Caco-2 (cell line): ENCODE measurements around the gene ATAD3B. TPM values are rescaled to one million over a fixed set of nuclear protein-coding genes. Genes with fewer than 3 reads are reported as not detected.
"Not testable (repeated sequence)": the region's sequence is repeated elsewhere in the genome, so short reads cannot be mapped to it uniquely, and the experiment has no call there.

Source experiments
- BruUV-seq: library from RNA; stranded (reverse); fragments of 400-500 nt; replicated peaks from 2 replicates; lab custom pipeline; 2021; lab: Mats Ljungman, UMichigan
- CTCF ChIA-PET: fragments of 300-600 bp; sonication (Branson Sonifier 250); formaldehyde crosslinking; loops from one replicate; lab custom pipeline; 2022; ENCODE audit warnings: antibody characterized with exemption; lab: Charles Lee
- POLR2A ChIA-PET: fragments of 300-600 bp; sonication (Branson Sonifier 250); formaldehyde crosslinking; loops from one replicate; lab custom pipeline; 2022; ENCODE audit warnings: antibody characterized with exemption; lab: Charles Lee
- DNase-seq, 2 experiments: peaks; one replicate each; pipeline versions ENCODE4 v3.0.0 to v3.0.0-alpha.2; 2020 to 2022
- H3K27me3 ChIP-seq: replicated peaks from 2 replicates; pipeline ENCODE4 v1.6.0; 2011; ENCODE audit warnings: low read length; ENCODE audit not compliant: control insufficient read depth, insufficient read depth
- H3K36me3 ChIP-seq: 2 replicates; pipeline ENCODE4 v1.5.1; 2011; ENCODE audit warnings: low read length; ENCODE audit not compliant: control insufficient read depth, insufficient read depth
- H3K4me1 ChIP-seq: fragments of 250-450 bp; sonication (Bioruptor Pico); 2 replicates; pipeline ENCODE4 v1.5.1; 2020; ENCODE audit warnings: mild to moderate bottlenecking
- H3K4me3 ChIP-seq: 2 replicates; pipeline ENCODE4 v1.5.1; 2011; ENCODE audit warnings: low read depth, mild to moderate bottlenecking, control low read depth, low read length
- H3K9me3 ChIP-seq: fragments of 250-450 bp; sonication (Bioruptor Pico); 2 replicates; pipeline ENCODE4 v1.5.1; 2020; ENCODE audit warnings: mild to moderate bottlenecking, moderate library complexity
- H3K27ac Mint-ChIP-seq: one replicate; pipeline ENCODE4 v1.8.0; 2022; ENCODE audit warnings: mixed read lengths; ENCODE audit not compliant: unreplicated experiment
- H3K27me3 Mint-ChIP-seq: one replicate; pipeline ENCODE4 v1.8.0; 2022; ENCODE audit warnings: mixed read lengths; ENCODE audit not compliant: insufficient read depth, unreplicated experiment
- H3K36me3 Mint-ChIP-seq: one replicate; pipeline ENCODE4 v1.8.0; 2022; ENCODE audit warnings: mild to moderate bottlenecking, mixed read lengths; ENCODE audit not compliant: insufficient read depth, unreplicated experiment
- H3K4me1 Mint-ChIP-seq: one replicate; pipeline ENCODE4 v1.8.0; 2022; ENCODE audit warnings: low read depth, mixed read lengths; ENCODE audit not compliant: unreplicated experiment
- H3K4me3 Mint-ChIP-seq: one replicate; pipeline ENCODE4 v1.8.0; 2022; ENCODE audit warnings: mild to moderate bottlenecking, moderate library complexity, mixed read lengths; ENCODE audit not compliant: unreplicated experiment
- H3K9me3 Mint-ChIP-seq: one replicate; pipeline ENCODE4 v1.8.0; 2022; ENCODE audit warnings: mixed read lengths; ENCODE audit not compliant: unreplicated experiment
- intact Hi-C: fragments of 100-400 bp; cut with micrococcal nuclease; formaldehyde crosslinking; loops from one replicate; pipeline ENCODE4 v1.10.0; 2022; ENCODE audit not compliant: unreplicated experiment
- total RNA-seq: library from RNA; stranded (reverse); gene quantifications from 2 replicates; pipeline ENCODE4 v1.2.3, GENCODE V29; 2022
- TF ChIP-seq, protein P1 (sequence below), 2 experiments: fragments of 200-600 bp in 1 of 2; IDR thresholded peaks; 1 replicate in 1 of 2; 2 replicates in 1 of 2; pipeline versions ENCODE4 v1.5.1 to v1.8.0; 2011 to 2022; ENCODE audit warnings: antibody characterized with exemption in 1 of 2, control low read depth in 1 of 2, inconsistent platforms in 1 of 2, low read depth in 1 of 2, low read length in 1 of 2, mild to moderate bottlenecking in 1 of 2, moderate library complexity in 1 of 2; ENCODE audit not compliant: insufficient read depth in 1 of 2, severe bottlenecking in 1 of 2, unreplicated experiment in 1 of 2

Gene ATAD3B
- total RNA-seq, 1 experiment from 2014 or later, result 48.1 TPM

DNA sequence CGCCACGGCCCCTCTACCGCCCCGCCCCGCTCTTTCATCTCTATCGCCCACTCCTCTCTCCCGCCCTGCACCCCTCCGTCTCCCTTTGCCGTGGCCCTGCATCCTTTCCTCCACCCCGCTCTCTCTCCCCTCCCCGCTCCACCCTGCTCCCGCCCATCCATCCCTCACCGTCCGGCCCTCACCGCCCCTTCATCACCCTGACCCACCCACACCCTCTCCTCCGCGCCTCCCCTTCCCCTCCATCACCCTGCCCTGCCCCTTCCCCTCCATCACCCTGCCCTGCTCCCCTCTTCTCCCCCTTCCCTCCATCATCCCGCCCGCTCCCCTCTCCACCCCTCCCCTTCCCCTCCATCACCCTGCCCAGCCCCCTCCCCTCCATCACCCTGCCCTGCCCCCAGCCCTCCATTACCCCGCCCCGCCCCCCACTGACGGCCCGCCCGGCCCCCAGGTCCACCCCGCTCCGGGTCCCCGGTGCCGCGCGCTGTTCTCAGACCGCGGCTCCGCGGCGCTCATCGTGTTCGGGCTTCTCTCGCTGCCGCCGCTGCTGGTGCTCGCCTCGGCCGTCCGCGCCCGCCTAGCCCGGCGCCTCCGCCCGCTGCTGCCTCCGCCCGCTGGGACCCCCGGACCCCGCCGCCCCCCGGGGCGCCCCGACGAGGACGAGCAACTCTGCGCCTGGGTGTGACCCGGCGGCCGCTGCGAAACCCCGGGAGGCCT, 44.3 kb upstream of the ATAD3B start:
- intact Hi-C loops, result no loop called here
- TF ChIP-seq, protein P1, sequence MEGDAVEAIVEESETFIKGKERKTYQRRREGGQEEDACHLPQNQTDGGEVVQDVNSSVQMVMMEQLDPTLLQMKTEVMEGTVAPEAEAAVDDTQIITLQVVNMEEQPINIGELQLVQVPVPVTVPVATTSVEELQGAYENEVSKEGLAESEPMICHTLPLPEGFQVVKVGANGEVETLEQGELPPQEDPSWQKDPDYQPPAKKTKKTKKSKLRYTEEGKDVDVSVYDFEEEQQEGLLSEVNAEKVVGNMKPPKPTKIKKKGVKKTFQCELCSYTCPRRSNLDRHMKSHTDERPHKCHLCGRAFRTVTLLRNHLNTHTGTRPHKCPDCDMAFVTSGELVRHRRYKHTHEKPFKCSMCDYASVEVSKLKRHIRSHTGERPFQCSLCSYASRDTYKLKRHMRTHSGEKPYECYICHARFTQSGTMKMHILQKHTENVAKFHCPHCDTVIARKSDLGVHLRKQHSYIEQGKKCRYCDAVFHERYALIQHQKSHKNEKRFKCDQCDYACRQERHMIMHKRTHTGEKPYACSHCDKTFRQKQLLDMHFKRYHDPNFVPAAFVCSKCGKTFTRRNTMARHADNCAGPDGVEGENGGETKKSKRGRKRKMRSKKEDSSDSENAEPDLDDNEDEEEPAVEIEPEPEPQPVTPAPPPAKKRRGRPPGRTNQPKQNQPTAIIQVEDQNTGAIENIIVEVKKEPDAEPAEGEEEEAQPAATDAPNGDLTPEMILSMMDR (IDR thresholded peaks at IDR 0.05; ENCODE audit: insufficient read depth in 1 of 2, low read depth in 1 of 2, low read length in 1 of 2, severe bottlenecking in 1 of 2, unreplicated experiment in 1 of 2), result no peak
- Mint-ChIP-seq H3K36me3 (no peaks in the 10 kb centered on the region), H3K27ac (no peak overlapping the region), H3K27me3 (no peaks in the 10 kb centered on the region), H3K4me1 (peaks cover 5% of the 10 kb centered on the region), H3K9me3 (no peaks in the 10 kb centered on the region), H3K4me3 (no peak overlapping the region)
- Histone ChIP-seq H3K27me3 (no peaks in the 10 kb centered on the region), H3K36me3 (no peaks in the 10 kb centered on the region), H3K4me1 (peaks cover 45% of the 10 kb centered on the region), H3K9me3 (no peaks in the 10 kb centered on the region), H3K4me3 (no peak overlapping the region)
- CTCF ChIA-PET, result no interaction called here
- BruUV-seq, result no TSS peak
- DNase-seq, result no peak
- POLR2A ChIA-PET, result no interaction called here

DNA sequence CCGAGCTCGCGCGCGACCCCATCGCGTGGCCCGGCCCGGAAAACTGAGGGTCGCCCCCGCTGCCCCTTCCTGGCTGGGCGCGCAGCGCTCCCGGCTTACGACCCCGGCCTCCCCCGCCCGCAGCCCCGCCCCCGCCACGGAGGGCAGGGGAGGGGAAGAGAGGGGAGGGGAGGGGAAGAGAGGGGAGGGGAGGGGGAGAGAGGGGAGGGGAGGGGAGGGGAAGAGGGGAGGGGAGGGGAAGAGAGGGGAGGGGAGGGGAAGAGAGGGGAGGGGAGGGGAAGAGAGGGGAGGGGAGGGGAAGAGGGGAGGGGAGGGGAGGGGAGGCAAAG, 43.8 kb upstream of the ATAD3B start:
- no TSS peak for BruUV-seq
- H3K27ac Mint-ChIP-seq, result no peak overlapping the region
- no peak overlapping the region for H3K4me3 Mint-ChIP-seq
- H3K4me1 Mint-ChIP-seq, result peaks cover 5% of the 10 kb centered on the region
- no peaks in the 10 kb centered on the region for H3K36me3 Mint-ChIP-seq
- POLR2A ChIA-PET, result no interaction called here
- no peaks in the 10 kb centered on the region for H3K27me3 Mint-ChIP-seq
- intact Hi-C loops, result no loop called here
- H3K27me3 ChIP-seq, result no peaks in the 10 kb centered on the region
- H3K4me1 ChIP-seq, result peaks cover 45% of the 10 kb centered on the region
- no peaks in the 10 kb centered on the region for H3K9me3 ChIP-seq
- H3K9me3 Mint-ChIP-seq, result no peaks in the 10 kb centered on the region
- TF ChIP-seq, protein P1 (IDR thresholded peaks at IDR 0.05; ENCODE audit: insufficient read depth in 1 of 2, low read depth in 1 of 2, low read length in 1 of 2, severe bottlenecking in 1 of 2, unreplicated experiment in 1 of 2), result no peak
- DNase-seq, result no peak
- no peak overlapping the region for H3K4me3 ChIP-seq
- CTCF ChIA-PET, result no interaction called here
- H3K36me3 ChIP-seq, result no peaks in the 10 kb centered on the region

DNA sequence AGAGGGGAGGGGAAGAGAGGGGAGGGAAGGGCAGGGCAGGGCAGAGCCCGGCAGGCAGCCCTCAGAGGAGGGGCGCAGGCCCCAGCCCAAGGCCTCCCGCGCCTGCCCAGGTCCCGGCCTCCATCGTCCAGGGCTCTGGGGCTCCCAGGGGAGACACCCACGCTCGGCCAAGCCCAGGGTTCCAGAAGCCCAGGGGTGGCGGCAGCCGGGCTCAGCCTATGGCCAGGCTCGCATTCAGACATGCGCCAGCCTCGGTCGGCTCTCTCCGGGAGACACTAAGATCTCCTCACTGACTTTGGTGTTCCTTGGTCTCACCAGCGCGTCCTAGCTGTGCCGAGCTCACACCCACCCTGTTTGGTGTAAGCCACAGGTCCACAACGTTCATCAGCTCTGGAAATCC, 43.4 kb upstream of the ATAD3B start:
- intact Hi-C loops, result no loop called here
- no peaks in the 10 kb centered on the region for H3K36me3 Mint-ChIP-seq
- H3K4me1 Mint-ChIP-seq, result peaks cover 5% of the 10 kb centered on the region
- no peak for DNase-seq
- Histone ChIP-seq H3K4me1 (peaks cover 45% of the 10 kb centered on the region), H3K9me3 (no peaks in the 10 kb centered on the region), H3K4me3 (no peak overlapping the region), H3K27me3 (no peaks in the 10 kb centered on the region), H3K36me3 (no peaks in the 10 kb centered on the region)
- CTCF ChIA-PET, result no interaction called here
- no TSS peak for BruUV-seq
- TF ChIP-seq, protein P1 (IDR thresholded peaks at IDR 0.05; ENCODE audit: insufficient read depth in 1 of 2, low read depth in 1 of 2, low read length in 1 of 2, severe bottlenecking in 1 of 2, unreplicated experiment in 1 of 2), result no peak
- no peaks in the 10 kb centered on the region for H3K9me3 Mint-ChIP-seq
- H3K27ac Mint-ChIP-seq, result peak overlapping the region; percentile 45
- H3K4me3 Mint-ChIP-seq, result no peak overlapping the region
- POLR2A ChIA-PET, result no interaction called here
- H3K27me3 Mint-ChIP-seq, result no peaks in the 10 kb centered on the region

DNA sequence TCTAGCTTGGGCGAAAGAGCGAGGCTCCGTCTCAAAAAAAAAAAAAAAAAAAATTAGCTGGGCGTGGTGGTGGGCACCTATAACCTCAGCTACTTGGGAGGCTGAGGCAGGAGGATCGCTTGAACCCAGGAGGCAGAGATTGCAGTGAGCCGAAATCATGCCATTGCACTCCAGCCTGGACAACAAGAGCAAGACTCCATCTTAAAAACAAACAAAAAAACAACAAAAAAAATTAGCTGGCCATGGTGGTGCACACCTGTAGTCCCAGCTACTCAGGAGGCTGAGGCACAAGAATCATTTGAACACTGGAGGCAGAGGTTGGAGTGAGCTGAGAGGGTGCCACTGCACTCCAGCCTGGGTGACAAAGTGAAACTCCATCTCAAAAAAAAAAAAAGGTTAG, 42.6 kb upstream of the ATAD3B start:
- H3K4me3 Mint-ChIP-seq, result not testable (repeated sequence)

More for the DNA sequence above, 42.6 kb upstream of the ATAD3B start:
- H3K27me3 ChIP-seq, H3K36me3 Mint-ChIP-seq, H3K9me3 Mint-ChIP-seq, CTCF ChIA-PET, DNase-seq, POLR2A ChIA-PET, H3K36me3 ChIP-seq, H3K27me3 Mint-ChIP-seq, H3K9me3 ChIP-seq, H3K4me3 ChIP-seq, H3K4me1 Mint-ChIP-seq, BruUV-seq, intact Hi-C loops: not testable (repeated sequence)
- peaks cover 49% of the 10 kb centered on the region for H3K4me1 ChIP-seq
- H3K27ac Mint-ChIP-seq, result peak overlapping the region; percentile 45
